GM19397 (cell line): ENCODE measurements around the gene SPECC1.
"Not testable (repeated sequence)": the region's sequence is repeated elsewhere in the genome, so short reads cannot be mapped to it uniquely, and the experiment has no call there.

Source experiments
- ATAC-seq: cut with Tn5 transposase; IDR thresholded peaks from one replicate; pipeline ENCODE4 v1.9.1; 2021; ENCODE audit warnings: mild to moderate bottlenecking, moderate library complexity; ENCODE audit not compliant: unreplicated experiment

Gene SPECC1

DNA sequence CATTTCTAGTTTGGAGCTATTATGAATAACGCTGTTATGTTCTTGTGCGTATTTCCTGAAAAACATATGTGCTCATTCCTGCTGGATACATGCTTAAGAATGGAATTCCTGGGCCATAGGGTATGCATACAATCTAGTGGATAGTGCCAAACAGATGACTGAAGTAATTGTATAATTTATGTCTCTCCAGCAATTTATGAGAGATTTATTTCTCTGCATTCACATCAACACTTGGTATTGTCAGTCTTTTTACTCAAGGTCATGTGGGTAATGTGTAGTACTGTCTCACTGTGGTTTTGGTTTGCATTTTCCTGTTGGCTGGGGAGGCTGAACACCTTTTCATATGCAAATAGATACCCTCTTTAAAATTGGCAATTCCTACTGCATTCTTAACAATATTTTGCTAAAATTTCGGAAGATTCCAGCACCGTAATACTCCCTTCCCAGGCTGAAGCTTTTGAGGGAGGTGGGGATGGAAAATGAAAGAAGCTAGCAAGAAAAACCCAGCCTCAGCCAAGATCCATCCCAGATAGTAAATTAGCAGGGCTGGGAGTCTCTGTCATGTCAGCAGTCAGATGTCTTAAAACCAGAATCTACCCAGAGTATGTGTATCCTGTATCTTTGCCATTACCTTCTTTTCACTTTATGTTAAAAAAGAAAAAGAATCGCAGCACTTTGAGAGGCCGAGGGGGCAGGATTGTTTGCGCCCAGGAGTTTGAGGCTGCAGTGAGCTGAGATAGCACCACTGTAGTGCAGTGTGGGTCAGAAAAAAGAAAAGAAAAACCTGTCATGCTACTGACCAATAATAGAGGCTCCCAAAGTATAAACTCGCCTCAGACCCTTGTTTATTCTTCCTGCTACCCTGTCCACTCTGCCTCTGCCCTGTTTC is 253.3 kb downstream of the SPECC1 start:
- ATAC-seq = no peak

DNA sequence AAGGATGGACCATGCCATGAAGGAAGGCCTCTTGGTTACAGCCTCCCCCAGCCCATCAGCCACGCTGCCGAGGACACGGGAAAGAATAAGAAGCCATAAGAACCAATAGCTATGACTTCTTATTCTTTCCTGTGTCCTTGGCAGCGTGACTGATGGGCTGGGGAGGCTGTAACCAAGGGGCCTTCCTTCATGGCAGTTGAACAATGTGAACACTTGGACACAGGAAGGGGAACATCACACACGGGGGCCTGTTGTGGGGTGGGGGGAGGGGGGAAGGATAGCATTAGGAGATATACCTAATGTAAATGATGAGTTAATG is 253.9 kb downstream of the SPECC1 start:
- not testable (repeated sequence) for ATAC-seq

DNA sequence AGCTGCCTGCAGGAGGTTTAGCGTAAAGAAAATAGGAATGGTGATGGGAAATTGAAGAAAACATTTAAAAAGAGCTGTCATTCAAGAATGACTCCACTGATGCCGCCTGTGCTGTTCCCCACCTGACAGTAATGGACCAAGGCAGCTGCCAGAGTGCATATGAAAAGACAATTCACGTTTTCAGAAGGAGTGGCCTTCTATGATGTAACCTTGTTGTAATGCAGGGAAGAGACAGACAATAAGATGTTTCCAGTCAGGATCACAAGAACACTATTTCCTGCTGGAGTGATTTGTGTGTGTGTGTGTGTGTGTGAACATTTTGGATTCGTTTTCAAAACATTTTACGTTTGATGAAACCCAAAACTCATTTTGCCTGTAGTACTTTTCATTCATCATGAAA is 254.4 kb downstream of the SPECC1 start:
- no peak for ATAC-seq

DNA sequence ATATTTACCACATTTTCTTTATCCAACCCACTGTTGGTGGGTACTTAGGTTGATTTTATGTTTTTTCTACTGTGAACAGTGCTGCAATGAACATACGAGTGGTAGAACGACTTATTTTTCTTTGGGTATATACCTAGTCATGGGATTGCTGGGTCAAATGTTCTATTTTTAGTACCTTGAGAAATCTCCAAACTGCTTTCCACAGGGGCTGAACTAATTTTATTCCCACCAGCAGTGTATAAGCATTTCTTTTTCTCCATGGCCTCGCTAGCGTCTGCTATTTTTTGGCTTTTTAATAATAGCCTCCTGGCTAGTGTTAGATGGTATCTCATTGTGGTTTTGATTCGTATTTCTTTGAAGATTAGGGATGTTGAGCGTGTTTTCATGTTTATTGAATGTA is 255.8 kb downstream of the SPECC1 start:
- ATAC-seq = no peak

DNA sequence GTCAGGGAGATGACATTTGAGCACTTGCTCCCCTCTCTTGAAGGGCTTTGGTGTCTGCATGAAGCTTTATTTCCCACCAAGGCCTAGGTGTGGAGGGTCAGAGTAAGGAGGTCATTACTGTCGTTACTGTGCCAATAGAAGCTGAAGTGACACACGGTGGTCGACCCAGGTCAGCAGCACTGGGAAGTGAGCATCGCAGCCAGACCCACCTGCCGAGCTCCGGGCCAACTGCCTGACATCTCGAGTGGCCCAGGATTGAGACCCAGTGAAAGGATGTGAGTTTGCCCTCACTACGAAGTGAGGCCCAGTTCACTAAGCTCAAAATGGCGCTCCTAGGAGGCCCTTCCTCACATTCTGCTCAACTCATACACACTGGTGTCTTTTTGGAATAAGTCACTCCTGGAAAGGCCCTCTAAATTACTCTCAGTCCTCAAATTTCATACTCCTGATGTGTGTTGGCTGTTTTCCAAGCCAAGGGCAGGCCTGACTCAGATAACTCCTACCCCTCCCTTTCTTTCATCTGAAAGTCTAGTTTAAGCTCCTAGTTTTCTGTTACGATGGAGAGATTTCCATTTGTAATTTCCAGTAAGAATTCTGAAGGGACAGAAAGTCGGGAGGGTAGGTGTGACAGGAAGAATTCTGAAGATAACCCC is 257.8 kb downstream of the SPECC1 start:
- no peak for ATAC-seq

DNA sequence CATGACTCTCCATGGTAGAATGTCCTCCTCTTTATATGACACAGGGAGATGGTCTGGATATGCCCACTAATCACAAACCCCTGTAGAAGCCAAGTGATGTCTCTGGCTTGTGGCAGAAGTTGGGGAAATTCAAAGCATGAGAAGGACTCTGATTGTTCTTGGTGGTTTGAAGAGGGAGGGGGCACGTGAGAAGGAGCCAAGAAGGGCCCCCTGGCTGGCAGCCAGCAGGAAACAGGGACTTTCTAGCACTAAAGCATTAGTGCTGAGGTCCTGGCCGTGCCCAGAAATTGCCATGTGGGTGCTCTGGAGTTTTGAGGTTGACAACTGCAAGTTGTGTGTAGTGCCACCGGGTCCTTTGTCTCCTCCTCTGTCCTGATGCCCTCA is 258.3 kb downstream of the SPECC1 start:
- no peak for ATAC-seq

DNA sequence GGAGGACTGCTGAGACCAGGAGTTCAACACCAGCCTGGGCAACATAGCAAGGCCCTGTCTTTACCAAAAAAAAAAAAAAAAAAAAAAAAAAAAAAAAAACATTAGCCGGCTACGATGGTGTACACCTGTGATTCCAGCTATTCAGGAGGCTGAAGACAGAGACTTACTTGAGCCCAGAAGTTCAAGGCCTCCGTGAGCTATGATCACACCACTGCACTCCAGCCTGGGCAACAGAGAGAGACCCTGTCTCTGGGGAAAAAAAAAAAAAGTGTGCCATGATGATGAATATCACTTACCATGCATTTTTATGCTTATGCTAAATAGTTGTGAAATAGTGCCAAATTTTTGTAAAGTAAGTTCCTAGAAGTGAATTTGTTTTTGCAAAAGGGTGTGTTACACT is 261.2 kb downstream of the SPECC1 start:
- no peak for ATAC-seq

DNA sequence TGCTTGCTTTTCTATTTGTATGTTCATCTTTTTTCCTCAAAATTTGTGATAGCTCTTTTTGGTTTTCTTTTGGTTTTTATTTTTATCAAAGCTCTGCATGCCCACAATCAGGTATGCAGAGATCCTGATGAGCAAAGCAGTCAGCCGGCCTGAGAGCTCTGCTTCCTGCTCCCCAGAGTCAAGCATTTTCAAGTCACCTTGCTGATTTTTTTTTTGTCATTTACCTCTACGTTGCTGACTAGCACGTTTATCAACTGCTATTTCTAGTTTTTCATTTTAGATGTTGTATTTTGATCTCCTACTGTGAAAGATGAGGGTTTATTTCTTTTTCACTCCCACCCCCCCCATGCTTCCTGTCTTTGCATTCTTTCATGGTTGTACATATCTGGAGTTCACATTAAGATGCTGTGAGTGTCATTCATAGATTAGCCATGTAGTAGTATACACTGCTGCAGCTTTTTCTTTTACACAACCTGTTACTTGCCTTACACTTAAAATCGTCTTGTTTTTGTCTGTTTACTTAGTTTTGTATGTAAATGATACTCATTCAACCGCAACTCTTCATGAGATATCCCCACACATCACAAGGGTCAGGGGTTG is 262.0 kb downstream of the SPECC1 start:
- no peak for ATAC-seq

DNA sequence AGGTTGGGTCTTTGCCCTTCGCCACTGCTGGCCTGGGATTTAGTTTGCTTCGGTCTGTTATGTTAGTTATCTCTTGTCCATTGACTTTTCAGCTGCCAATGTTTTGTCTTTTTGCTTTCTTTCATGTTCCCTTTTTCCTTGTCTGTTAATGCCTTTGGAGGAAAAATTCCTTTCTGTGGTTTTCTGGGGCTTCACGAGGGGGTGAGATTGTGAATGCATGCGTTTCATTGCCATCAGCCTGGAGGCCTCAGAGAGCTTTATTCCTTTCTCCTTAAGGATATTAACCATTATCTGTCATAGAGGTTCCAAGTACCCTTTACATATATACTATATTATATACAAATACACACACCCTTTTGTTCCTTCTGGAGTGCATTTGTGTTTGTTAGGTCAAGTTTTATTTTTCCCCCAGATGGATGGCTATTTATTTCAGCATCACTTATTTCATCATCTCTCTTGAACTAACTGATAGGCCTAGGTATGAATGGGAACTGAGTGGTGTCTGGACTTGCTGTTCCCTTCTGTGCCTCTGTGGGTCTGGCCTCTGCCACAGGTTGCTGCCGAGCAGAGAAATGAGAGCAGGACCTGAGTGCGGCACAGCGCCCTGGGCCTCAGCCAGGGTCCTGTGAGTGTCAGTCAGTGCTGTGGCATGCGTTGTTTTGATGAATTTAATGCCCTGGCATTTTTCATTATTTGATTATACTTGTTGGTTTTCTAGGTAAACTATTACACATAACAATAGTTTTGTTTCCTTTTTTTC is 264.8 kb downstream of the SPECC1 start:
- no peak for ATAC-seq

DNA sequence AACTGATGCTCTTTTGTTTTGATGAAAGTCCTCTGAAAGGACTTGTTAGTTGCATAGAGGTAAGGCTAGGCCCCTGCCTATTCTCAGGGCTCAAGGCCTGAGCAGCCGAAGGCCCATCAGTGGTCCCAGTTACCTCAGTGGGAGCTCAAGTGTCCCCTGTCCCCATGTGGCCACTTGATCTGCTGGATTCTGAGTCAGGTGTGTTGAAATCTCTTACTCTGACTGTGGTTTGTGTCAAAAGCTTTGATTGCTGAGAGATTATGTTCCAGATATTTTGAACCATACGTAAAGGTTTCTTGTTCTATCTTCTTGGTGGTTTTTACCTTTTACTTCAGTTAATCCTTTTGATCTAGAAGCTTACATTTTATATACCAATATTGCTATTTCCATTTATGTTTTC is 266.5 kb downstream of the SPECC1 start:
- no peak for ATAC-seq

DNA sequence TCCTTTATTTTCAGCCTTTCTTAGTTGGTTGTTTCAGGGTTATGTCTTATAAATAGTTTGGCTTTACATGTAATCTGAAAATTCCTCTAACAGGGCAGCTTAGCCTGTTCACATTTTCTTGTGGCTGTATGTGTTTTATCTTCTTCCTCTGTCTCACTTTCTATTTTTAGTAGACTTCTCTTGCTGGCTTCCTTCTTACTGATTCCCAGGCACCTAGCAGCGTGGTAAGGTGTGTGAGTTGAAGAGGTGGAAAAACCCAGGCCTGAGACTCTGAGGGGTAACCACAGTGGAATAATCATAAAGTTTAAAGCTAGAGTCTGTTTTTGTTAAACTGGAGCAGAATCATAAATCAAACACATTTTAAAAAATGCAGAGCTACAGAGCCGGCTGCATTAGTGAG is 267.3 kb downstream of the SPECC1 start:
- ATAC-seq = no peak

DNA sequence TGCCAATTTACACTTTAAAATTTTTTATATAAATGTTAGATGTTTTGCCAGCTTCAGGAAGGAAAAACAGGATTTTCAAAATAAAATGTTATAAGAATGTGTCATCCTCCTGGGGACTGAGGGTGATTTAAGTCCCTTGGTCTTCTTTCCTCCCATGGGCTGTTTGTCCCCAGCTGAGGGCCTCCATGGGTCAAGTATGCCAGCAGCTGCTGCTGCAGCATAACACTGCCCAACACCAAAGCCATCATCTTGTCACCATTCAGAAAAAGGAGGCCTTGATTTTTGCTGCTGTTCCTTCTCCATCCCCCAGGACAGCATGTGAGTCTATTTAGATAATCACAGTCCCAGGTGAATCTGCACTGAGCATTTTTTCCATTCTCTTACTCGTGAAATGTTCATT is 269.6 kb downstream of the SPECC1 start:
- no peak for ATAC-seq

DNA sequence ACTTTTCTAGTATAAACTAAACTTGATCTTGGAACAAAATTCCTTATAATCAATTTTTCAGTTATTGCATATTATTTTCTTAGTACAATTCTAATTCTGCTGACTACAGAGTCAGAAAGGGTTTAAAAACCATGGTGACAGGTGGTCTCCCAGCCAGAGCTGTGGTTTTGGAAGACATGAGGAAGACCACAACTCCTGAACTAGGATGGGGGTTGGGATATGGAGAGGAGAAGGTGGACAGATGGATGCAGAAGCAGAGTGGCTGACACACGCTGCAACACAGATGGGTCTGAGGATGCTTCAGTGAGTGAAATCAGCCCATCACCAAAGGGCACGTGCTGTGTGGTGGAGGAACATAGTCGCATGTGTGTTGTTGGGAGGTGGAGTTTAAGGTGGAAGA is 270.5 kb downstream of the SPECC1 start:
- no peak for ATAC-seq

DNA sequence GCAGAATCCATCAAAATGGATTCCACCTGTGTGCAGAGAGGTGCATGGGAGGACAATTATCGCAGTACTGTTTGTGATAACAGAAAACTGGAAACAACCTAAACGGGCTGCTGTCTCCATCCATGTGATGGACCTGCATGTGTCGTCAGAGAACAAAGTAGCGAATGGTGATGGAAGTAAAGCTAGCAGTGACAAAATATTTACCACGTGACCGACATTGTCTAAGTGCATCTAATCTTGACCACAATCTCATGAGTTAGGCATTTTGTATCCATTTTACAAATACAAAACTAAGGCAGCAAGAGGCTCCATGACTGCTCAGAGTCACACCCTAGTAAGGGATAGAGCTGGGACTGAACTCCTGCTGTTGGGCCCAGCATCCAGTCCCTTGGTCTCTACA is 270.9 kb downstream of the SPECC1 start:
- ATAC-seq = no peak

DNA sequence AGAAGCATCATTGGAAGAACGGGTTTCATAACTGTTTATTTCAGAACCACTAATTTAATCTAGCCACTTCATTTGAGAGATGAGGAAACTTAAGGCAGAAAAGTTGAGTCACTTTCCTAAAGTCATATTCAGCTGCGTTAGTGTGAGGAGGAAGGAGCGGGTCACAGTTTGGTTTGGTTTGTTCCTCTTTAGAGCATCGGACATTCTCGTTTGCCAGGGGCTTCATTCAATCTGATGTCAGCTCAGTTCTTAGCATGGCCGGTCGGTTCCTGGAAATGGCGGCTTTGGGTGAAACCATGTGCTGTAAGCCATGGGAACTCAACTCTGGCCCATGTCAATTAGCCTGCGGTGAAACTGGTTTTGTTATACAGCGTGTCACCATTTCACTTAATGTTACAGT is 271.7 kb downstream of the SPECC1 start:
- no peak for ATAC-seq

DNA sequence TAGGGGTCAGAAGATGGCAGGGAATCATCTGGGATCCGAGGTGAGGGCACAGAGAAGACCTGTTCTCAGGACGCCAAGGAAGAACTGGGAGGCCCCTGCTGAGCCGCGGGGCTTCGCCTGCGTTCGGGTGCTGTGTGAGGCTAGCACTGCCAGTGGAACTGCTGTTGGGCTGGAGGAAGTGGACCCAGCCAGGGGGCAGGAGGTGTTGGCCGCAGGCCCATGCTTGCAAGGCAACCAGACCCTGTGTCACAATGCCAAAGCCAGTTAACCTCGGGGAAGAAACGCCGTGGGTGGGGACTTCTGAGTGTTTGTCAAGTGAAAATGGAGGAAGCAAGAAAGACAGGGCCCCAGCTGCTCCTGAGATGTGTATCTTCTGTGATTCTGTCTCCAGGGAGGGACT is 272.7 kb downstream of the SPECC1 start:
- no peak for ATAC-seq

DNA sequence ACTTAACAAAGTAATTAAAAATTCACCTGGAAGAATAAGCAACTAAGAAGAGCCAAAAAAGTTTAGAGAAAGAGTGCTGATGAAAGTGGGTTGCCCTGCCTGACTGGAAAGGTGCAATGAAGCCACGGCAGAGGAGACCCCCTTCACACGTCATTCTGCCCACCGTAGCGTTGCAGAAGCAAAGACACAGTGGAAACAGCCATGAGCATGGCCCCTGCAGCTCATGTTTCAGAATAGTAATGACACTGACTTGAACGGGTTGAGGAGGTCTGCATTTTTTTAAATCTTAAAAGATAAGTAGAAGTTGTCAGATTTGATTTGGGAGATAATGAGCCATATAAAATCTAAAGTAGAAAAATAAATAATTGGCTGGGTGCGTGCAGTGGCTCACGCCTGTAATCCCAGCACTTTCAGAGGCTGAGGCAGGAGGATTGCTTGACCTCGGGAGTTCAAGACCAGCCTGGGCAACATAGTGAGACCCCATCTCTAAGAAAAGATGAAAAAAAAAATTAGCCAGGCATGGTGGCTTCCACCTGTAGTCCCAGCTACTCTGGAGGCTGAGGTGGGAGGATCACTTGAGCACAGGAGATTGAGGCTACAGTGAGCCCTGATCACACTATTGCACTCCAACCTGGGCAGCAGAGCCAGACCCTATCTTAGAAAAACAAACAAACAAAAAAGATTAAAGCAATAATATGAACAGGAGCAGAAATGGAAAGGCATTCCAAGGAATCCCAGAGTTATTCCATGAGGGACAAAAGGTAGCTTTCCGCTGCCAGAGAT is 273.6 kb downstream of the SPECC1 start:
- ATAC-seq = no peak

DNA sequence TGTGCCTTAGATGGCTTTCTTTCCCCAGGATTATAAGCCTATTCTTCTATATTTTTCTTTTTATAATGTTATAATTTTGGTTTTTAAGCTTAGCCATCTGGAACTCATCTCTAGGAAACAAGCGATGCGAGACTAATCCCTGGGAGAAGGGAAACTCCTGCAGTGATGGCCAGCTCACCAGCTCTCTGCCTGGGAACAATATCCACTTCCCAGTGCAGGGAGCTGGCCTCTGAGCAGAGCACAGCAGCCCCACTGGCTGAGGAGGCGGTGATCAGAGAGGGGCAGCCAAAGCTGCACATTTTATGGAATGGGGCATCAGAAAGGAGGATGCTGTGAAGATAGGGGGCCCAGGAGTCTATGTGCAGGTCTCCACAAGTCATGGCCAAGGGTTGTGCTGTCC is 274.9 kb downstream of the SPECC1 start:
- ATAC-seq = no peak

DNA sequence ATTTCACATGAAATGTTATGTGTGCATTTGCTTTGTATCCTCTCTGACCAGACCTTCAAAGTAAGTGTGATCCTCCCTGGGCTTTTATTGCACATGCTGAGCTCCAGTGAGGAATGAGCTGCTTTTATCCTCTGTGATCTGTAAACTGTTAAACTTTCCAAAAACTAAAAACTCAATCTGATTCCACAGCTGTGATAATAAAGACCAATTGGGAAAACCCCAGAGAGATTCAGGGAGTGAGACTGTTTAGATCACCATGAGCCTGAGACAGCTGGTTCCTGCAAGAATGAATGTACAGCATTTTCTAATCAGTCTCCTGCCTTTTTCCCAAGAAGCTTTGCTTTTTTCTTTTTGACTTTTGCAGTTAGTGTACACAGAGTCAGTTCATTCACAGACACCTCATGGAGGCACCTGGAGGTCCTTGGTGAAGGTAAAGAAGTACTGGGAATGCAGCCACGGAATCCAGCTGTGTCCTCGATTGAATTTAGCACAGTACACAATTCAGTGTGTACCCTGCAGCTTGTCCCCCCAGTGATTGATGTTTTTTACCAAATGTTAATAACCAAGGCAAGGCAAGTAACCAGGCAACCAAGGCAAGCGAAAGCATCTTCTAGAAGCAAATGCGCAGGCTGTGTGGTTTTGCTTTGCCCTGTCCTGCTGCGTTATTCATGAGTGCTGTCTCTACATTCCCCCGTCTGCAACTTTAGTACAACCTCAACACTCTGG is 275.6 kb downstream of the SPECC1 start:
- ATAC-seq = no peak

DNA sequence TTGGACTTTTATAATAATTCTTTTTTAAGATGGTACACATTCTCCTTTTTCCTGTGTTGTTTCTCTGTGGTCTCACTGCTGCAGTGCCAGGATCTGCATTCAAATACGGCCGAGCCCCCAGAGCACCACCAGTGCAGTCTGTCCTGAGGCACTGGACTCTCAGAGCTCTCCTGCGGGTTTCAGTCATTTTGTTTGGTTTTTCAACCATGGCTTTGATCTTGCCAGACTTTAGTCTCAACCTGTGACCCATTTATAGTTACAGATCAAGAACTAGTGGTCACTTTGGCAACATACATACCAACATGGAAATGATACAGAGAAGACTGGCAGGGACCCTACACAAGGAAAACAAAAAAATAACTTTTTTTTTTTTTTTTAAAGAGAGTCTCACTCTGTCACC is 280.8 kb downstream of the SPECC1 start:
- ATAC-seq = no peak
